Measurements from ENCODE around the gene CCDC106.

Gene CCDC106

DNA sequence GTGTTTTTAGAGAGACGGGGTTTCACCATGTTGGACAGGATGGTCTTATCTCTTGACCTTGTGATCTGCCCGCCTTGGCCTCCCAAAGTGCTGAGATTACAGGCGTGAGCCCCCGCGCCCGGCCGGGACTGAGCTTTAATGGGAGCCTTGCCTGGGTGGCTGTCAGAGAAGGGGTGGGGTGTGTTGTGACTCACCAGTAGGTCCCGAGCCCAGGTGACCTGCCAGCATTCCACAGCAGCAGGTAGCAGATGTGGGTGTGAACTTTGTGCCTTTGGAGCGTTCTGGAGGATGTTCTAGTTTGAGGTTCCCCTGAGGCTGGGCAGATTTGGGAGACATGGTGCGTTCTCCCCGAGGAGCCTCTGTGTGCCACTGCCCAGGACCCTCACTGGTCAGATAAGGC is 19.9 kb downstream of the CCDC106 start:
- DNase-seq (ENCODE audit: low read depth in 4 of 4, low spot score in 1 of 4) = no peak

DNA sequence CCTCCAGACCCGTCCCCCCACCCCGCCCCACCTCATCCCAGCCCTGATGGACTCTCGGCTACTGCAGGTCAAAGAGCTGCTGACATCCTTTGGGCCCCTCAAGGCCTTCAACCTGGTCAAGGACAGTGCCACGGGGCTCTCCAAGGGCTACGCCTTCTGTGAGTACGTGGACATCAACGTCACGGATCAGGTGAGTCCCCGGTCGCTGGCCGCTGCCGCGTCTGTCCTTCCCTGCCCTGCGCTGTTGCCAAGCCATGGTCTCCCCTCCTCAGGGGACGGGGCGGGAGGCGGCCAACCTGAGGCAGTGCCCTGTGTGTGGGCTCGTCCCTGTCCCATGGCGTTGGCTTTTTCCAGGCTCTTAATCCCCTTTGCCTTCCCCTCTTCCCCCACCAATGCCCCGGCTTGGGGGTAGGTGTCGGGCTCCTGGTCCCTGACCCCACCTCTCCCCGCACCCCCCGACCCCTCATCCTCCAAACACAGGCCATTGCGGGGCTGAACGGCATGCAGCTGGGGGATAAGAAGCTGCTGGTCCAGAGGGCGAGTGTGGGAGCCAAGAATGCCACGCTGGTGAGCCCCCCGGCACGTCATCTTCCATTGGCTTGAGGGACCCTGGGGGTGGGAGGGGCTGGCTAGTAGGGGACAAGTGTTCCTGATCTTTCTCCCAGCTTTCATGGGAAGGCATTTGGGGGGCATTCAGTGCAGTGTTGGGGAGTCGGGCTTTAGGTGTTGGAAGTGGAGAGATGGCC is 20.8 kb downstream of the CCDC106 start:
- DNase-seq (ENCODE audit: low read depth in 4 of 4, low spot score in 1 of 4) = no peak

DNA sequence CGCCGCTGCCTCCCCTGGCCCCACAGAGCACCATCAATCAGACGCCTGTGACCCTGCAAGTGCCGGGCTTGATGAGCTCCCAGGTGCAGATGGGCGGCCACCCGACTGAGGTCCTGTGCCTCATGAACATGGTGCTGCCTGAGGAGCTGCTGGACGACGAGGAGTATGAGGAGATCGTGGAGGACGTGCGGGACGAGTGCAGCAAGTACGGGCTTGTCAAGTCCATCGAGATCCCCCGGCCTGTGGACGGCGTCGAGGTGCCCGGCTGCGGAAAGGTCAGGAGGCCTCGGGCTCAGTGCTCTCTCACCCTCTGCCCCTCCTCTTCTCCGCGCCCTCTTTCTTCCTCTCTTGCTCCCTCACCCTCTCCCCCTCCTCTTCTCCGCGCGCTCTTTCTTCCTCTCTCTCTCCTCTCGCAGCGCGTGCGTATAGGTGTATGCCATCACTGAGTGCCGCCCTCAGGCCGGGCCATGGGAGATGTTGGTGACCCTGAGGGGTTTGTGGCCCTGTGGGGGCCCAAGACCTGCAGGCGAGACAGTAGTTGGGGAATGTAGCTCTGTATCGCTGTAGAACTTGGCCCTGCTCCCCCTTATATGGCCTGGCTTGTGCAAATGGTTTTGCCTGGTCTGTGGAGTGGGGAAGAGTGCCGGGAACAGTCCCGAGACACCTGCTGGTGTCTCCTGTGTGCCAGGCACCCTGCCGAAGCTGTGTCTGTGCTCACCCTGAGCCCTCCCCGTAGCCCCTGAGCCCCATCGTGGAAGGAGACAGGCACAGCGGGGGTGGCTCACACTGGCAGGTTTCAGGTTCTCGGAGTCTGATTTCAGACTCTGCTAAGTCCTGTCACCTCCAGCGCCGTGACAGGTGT is 21.6 kb downstream of the CCDC106 start:
- DNase-seq (ENCODE audit: low read depth in 4 of 4, low spot score in 1 of 4) = no peak

DNA sequence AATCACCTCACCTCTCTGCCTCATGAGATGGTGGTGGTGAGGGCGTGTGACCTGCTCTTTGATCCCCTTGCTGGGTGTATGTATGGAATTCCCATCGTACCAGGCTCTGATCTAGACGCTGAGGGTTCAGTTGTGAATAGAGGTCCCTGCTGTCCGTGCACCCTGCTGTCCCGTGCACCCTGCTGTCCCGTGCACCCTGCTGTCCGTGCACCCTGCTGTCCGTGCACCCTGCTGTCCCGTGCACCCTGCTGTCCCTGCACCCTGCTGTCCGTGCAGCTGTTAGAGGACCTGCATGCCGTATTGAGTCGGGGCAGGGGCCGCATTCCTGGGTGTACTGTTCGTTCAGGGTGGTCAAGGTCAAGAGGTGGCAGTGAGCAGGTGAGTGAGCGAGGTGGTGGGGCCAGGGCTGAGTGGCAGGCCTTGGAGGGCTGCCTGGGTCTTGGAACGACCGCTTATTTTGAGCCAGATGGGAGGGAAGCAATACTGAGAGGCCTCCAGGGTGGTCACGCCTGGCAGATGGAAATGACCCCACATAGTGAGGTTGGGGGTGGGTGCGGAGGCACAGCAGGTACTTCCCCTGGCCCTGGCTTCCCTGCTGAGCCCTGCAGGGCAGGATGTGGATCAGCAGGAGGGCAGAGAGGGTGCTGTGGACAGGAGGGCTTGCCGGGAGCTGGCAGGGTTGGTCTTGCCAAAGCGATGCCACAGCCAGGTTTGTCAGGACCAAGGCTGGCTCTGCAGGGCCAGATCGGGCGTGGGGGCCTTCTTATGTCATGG is 22.5 kb downstream of the CCDC106 start:
- no peak for DNase-seq (ENCODE audit: low read depth in 4 of 4, low spot score in 1 of 4)

DNA sequence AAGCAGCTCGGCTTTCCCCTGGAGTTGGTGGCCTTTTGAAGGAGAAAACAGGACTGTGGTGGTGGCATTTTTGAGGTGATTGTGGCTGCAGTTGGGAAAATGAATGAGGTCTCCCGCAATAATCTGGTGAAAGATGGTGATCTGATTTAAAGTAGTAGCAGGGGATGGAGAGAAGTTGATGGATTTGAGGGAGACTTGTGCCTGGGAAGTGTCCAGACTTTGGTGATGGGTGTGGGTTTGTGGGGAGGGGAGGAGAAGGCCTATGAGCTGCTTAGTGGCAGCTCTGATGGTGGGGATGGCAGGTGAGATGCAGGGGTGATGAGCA is 23.0 kb downstream of the CCDC106 start:
- no peak for DNase-seq (ENCODE audit: low read depth in 4 of 4, low spot score in 1 of 4)

DNA sequence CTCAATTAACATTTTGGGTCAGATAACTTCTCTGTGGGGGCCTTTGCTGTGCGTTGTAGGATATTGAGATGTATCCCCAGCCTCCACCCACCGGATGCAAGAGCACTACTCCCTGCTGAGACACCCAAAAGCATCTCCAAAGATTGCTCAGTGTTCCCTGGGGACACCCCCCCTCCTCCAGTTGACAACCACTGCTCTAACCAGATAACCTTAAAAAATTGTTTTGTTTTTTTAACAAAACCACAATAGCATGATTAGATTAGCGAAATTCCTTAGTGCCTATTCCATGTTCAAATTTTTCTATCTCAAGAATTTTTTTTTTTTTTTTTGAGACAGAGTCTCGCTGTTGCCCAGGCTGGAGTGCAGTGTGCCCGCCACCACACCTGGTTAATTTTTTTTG is 24.4 kb downstream of the CCDC106 start:
- DNase-seq (ENCODE audit: low read depth in 4 of 4, low spot score in 1 of 4) = no peak

DNA sequence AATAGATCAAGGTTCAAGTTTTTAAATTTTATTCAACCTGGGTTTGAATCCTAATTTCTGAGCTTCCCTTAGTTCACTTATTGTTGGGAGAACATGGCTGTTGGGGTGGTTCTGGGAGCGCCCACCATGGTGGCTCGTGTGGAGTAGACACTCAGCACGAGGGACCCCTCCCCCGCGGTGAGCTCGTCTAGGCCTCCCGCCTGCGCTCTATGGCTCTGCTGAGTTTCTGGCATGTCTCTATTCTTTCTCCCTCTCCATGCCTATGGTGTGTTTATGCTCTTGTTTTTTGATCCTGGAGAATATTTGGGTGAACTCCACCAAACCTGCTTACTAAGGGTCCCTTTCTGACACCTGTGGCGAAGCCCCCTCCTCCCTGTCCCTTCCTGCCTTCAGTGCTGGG is 25.5 kb downstream of the CCDC106 start:
- no peak for DNase-seq (ENCODE audit: low read depth in 4 of 4, low spot score in 1 of 4)

DNA sequence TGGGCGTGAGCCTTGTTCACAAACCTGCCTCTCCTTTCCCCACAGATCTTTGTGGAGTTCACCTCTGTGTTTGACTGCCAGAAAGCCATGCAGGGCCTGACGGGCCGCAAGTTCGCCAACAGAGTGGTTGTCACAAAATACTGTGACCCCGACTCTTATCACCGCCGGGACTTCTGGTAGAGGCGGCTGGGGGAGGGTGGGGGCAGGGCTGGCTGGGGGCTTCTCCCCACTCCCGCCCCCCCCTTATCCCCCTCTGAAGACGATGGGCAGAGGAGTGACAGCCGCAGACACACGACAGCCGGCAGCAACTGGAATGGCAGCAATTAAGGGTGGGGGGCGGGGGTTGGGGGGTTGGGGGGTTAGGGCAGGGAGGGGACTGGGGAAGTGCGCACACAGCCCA is 25.9 kb downstream of the CCDC106 start:
- DNase-seq (ENCODE audit: low read depth in 4 of 4, low spot score in 1 of 4) = no peak

DNA sequence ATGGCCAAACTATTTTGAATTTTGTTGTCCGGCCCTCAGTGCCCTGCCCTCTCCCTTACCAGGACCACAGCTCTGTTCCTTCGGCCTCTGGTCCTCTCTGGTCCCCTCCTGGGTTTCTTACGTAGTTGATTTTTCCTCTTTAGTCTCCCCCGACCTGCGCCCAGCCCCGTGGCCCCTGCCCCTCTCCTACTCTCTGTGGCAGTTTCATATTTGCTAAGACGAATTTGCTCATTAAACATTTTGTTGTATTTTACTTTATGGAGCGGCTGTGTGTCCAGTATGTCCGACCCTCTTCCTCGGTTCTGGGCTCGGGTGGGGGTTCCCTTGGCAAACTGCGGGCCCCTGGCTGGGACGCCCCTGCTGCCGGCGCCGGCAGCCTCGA is 26.4 kb downstream of the CCDC106 start:
- no peak for DNase-seq (ENCODE audit: low read depth in 4 of 4, low spot score in 1 of 4)

DNA sequence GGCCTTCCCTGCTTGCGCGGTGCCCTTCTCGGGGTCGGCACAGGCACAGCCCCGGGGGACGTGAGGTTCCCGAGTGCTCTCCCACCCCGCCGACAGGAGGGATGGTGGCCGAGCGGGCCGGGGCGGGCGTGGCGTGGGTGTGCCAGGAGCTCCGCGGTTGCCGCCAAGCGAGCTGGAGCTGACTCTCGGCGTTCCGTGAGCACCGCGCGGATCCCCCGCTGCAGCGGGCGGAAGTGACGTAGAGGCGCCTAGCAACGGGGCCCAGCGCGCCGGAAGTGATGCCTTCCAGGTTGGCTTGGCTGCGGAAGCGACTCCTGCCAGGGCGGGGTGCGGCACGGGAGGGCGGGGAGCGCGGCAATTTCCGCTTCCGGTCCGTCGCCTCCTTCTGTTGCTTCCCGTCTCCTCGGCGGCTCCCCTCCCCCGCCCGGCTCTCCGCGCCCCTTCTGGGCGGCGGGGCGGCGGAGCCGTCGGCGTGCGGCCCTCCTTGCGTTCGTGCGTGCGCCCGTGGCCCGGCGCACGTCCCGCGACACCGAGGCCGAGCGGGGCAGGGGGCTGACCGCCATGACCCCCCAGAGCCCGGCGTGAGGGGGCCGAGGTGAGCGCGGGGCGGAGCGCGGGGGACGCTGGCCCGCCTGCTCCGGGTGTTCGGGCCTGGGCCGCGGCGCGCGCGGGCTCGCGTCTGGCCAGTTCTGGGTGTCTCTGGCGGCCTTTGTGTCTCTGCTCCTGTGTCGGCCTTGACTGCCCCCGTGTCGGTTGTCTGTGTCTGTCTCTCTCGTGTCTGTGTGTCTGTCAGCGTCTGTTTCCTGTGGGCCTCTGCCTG is 27.0 kb downstream of the CCDC106 start, which contains the start of gene EPN1:
TSS of gene EPN1 (plus strand) at position 386 of the 820 bp plus-strand sequence. CDS start 3,402 bp downstream, outside the sequence.
- peak; percentile 90 to 97 (median 96) for DNase-seq (ENCODE audit: low read depth in 4 of 4, low spot score in 1 of 4)

DNA sequence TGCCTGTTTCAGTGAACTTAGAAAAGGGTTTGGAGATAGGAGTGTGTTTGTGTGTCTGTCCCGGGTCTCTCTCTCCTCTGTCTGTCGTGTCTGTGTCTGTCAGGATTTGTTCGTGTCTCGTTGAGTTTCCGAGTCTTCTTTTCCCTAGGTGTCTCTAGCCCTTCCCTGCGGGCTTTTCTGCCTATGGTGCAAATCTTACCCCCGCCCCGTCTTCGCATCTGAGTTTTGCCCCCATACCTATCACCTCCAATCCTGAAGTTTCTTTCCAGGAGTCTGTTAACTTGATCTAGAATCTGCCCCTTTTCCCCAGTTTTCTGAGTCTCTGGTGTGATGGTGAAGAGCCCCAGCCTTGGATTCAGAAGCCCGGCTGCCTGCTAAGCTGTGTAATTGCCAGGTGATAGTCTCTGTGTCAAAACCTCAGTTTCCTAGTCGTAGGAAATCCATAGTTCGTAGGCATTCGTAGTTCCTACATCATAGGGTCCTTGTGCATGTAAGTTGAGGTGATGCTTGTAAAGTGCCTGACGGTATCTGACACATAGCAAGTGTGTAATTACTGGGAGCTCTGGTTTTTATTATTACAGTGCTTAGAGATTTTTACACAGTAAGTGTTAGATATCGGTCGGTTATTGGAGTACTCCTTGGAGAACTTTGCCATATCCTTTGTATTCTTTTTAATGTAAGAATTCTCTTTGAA is 27.8 kb downstream of the CCDC106 start:
- DNase-seq (ENCODE audit: low read depth in 4 of 4, low spot score in 1 of 4) = no peak

DNA sequence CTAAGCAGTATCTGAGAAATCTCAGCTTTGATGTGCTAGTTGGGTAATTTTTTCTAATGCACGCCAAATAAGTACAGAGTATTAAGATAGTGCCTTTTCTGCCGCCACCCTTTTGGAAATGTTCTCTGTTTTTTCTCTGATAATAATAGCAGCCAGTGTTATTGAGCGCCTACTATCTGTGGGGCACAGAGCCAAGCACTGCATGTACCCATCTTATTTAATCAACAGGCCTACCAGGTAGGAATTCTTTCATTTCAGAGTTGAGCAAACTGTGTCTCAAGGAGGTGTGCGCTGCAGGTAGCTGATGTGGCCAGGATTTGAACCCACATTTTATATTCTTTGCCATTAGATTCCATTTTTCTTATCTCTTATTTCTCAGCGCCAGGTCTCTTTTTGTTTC is 28.4 kb downstream of the CCDC106 start:
- no peak for DNase-seq (ENCODE audit: low read depth in 4 of 4, low spot score in 1 of 4)

DNA sequence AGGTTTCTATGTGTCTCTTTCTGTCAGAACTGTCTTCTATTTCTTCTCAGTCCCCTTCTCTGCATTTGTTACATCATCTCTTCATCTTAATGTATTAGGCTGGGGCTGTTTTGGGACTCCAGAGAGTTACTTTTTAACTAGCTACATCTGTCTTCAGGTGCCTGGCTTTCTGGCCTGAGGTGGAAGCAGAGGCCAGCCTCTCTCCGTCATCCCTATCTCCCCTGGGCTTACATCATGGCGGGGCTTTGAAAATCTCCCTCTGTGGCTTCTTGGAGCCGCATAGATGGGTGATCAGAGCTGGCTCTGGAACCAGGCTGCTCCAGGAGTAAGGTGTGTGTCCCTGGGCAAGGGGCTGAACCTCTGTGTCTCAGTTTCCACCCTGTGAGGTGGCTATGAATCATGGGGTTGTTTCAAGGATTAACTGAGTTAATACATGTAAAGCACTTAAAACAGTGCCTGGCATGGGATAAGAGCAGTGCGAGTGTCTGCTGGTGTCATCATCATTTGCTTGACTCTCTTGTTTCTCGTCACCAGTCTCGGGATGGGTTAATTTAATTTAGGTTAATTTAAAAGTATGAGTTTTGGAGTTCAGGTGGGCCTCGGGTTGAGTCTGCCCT is 29.0 kb downstream of the CCDC106 start:
- DNase-seq (ENCODE audit: low read depth in 4 of 4, low spot score in 1 of 4) = no peak

DNA sequence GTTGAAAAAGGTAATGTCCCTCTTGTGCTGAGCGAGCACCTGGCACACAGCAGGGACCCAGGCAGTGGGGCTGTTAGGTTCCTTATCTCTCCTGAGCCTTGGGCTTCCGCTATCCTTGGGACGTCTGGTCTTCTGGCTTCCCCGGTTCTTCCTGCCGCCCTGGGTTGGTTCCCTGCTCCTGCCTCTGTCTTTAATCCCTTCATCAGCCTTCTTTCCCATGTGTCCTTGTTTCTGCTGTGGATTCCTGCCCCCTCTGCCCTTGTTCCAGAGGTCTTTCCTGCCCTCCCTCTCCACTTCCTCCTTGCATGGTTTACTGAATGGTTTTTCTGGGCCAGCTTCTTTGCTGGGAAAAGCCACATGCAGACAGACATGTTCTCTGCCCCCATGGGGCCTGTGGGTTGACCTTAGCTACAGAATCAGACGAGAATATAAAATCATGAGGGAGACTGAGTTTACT is 29.6 kb downstream of the CCDC106 start:
- DNase-seq (ENCODE audit: low read depth in 4 of 4, low spot score in 1 of 4) = no peak

DNA sequence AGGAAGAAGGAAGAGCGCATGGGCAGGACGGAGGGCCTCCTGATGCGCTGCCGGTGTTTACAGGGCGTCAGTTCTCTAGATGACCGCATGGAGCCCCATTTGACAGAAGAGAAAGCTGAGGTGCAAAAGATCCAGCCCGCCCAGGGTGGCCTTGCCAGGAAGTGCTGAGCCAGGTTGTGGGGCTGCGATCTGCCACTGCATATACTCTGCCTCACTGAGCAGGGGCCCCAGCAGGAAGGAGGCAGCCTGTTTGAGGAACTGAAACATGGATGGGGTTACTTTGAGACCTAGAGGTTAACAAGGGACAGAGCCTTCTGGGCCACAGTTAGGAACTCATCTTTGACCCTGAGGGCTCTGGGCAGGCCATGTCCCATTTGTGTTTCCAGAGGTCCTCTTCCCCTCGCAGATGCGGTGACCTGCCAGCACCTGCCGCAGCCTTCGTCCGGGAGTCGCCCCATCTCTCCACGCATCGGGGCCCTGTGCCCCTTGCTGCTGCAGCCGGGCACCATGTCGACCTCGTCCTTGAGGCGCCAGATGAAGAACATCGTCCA is 30.2 kb downstream of the CCDC106 start:
- DNase-seq (ENCODE audit: low read depth in 4 of 4, low spot score in 1 of 4) = no peak

DNA sequence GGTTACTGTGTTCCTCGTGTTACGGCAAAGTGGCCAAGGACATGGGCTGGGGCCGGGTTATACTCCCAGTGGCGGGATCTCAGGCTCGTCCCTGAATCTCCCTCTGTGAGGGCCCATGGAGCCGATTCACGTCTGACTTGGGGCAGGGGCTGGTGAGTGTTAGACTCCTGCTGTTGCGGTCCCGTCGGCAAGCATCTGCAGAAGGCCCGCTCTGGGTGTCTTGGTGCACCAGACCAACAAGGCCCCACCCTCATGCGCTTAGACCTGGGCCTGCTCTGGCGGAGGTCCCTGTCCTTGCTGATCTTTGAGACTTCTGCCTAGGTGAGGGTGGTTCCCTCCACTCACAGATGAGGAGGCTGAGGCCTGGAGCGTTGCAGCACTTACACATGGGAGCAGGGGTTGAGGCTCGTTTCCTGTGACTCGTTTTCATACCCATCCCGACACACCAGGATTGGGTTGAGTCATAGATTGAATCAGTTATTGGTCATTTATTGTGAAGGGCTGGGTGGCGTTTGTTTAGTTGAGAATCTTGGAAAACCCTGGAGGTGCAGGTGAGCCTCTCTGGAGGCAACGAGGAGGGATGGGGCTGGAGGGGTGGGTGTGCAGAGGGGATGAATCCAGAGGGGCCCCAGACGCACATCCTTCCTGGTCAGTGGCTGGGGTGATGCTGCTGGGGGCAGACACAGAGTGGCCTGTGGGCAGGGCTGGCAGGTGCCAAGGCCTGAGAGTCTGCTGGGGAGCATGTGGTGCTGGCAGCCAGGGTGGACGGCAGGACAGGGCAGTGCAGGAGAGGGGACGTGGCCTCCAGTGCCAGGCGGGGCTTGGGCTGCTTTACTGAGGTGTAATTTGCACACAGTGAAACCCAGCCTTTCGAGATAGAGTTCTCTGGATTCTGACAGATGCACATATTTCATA is 31.6 kb downstream of the CCDC106 start:
- DNase-seq (ENCODE audit: low read depth in 4 of 4, low spot score in 1 of 4) = no peak

DNA sequence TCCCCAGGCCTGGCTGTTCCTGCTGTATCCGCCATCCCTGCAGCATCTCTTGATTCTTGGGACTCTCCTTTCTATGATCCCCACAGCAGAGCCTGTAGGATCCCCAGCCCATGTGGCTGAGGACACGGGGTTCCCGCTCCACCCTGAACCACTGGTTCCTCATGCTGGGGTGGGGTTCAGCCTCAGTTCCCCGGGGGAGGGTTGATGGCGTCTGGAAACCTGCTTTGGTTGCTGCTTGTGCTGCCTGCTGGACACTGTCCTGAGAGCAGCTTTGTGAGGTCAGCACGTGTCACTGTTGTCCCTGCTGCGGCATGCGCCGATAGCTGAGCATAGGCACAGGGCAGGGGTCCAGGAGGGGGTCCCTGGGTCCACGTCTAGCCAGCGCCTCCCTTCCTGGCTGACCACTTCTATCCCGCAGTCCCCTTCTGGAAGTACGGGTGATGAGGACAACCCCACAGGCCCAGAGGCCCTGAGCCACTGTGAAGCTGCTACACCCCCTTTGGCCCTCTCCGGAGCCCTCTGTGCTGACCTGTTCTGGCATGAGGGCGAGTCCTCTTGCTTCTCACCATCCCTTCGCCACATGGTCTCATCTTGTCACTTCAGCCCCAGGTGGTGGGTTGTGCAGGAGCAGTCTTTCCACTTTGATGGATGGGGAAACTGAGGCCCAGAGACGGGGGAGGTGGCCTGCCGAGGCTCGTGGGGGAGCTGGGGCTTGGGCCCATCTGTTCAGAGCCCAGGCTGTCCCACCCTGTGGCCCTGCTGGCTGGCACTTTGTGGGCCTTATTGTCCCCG is 32.5 kb downstream of the CCDC106 start:
- DNase-seq (ENCODE audit: low read depth in 4 of 4, low spot score in 1 of 4) = no peak
